ENCODE data around the gene S100A14. TPM values are rescaled to one million over a fixed set of nuclear protein-coding genes. Genes with fewer than 3 reads are reported as not detected.

Gene S100A14
- total RNA-seq, 1 donor, result 0.36 TPM

GRCh38 chr1:153630384-153630783 lies 14.3 kb upstream of the S100A14 start:
- Histone ChIP-seq H3K4me3 (ENCODE audit: insufficient read depth, low read length) (no peak overlapping the region), H3K27ac (ENCODE audit: low read depth, low read length) (no peak overlapping the region), H4K20me1 (ENCODE audit: insufficient read depth, low read length) (peaks cover 8% of the 10 kb centered on the region), H3K4me1 (ENCODE audit: insufficient read depth, low read length) (peaks cover 34% of the 10 kb centered on the region), H3K27me3 (ENCODE audit: insufficient read depth, low read length) (no peaks in the 10 kb centered on the region), H3K4me2 (ENCODE audit: insufficient read depth, low read length) (no peak overlapping the region), H2AFZ (ENCODE audit: low read length) (no peak overlapping the region), H3K9me3 (ENCODE audit: low read depth, low read length) (no peaks in the 10 kb centered on the region), H3K79me2 (ENCODE audit: insufficient read depth, low read length) (peaks cover 27% of the 10 kb centered on the region), H3K36me3 (ENCODE audit: insufficient read depth, low read length) (peaks cover 9% of the 10 kb centered on the region)
- DNase-seq (ENCODE audit: insufficient read length, low spot score, missing footprints), result peak; percentile 58
- TF ChIP-seq, protein P1, sequence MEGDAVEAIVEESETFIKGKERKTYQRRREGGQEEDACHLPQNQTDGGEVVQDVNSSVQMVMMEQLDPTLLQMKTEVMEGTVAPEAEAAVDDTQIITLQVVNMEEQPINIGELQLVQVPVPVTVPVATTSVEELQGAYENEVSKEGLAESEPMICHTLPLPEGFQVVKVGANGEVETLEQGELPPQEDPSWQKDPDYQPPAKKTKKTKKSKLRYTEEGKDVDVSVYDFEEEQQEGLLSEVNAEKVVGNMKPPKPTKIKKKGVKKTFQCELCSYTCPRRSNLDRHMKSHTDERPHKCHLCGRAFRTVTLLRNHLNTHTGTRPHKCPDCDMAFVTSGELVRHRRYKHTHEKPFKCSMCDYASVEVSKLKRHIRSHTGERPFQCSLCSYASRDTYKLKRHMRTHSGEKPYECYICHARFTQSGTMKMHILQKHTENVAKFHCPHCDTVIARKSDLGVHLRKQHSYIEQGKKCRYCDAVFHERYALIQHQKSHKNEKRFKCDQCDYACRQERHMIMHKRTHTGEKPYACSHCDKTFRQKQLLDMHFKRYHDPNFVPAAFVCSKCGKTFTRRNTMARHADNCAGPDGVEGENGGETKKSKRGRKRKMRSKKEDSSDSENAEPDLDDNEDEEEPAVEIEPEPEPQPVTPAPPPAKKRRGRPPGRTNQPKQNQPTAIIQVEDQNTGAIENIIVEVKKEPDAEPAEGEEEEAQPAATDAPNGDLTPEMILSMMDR (IDR thresholded peaks at IDR 0.05; ENCODE audit: extremely low read depth, low read depth, low read length), result no peak

DNA sequence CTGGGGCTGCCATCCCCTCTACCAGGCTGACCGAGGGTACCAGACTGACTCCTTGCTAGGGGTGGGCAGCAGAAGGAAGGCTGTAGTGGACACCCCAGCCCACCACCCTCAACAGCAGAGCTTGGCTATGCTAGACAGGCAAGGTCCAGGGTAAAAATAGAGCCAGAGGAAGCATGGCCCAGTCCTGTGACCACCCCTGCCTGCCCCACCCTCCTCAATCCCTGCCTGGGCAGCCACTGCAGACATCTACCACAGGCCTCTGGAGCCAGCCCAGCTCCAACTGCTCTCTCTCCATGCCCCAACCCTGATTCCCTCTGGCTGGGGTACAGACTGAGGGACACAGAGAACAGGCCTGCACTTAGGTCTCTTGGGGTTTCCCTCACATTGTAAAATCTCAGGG lies 13.8 kb upstream of the S100A14 start:
- H2AFZ ChIP-seq (ENCODE audit: low read length), result peak overlapping the region; percentile 7
- no peak overlapping the region for H3K4me2 ChIP-seq (ENCODE audit: insufficient read depth, low read length)
- TF ChIP-seq, protein P1 (IDR thresholded peaks at IDR 0.05; ENCODE audit: extremely low read depth, low read depth, low read length), result no peak

DNA sequence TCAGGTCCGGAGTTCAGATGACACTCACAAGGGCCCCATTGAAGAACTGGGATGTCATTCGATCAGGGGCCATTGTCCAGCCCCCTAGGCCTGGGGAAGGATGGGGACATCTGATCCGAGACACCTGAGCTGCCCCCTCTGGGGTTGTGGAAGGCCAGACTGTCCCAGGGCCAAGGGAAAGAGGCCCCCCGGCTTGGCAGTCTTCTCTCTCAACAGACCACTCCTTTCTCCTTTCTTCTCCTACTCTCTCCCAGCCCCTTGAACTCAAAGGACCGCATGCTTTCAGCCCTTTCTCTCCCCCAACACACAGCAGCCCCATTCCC lies 13.2 kb upstream of the S100A14 start:
- Histone ChIP-seq H3K4me3 (ENCODE audit: insufficient read depth, low read length) (no peak overlapping the region), H4K20me1 (ENCODE audit: insufficient read depth, low read length) (peaks cover under 1% of the 10 kb centered on the region), H3K36me3 (ENCODE audit: insufficient read depth, low read length) (peaks cover 17% of the 10 kb centered on the region), H3K79me2 (ENCODE audit: insufficient read depth, low read length) (peaks cover 27% of the 10 kb centered on the region), H3K27me3 (ENCODE audit: insufficient read depth, low read length) (no peaks in the 10 kb centered on the region), H3K4me2 (ENCODE audit: insufficient read depth, low read length) (no peak overlapping the region), H3K9me3 (ENCODE audit: low read depth, low read length) (no peaks in the 10 kb centered on the region), H3K27ac (ENCODE audit: low read depth, low read length) (no peak overlapping the region), H2AFZ (ENCODE audit: low read length) (no peak overlapping the region), H3K4me1 (ENCODE audit: insufficient read depth, low read length) (peaks cover 42% of the 10 kb centered on the region)
- DNase-seq (ENCODE audit: insufficient read length, low spot score, missing footprints), result no peak
- TF ChIP-seq, protein P1 (IDR thresholded peaks at IDR 0.05; ENCODE audit: extremely low read depth, low read depth, low read length), result no peak

More for the DNA sequence above, 13.8 kb upstream of the S100A14 start:
- DNase-seq (ENCODE audit: insufficient read length, low spot score, missing footprints), result peak; percentile 80
- peaks cover 4% of the 10 kb centered on the region for H4K20me1 ChIP-seq (ENCODE audit: insufficient read depth, low read length)
- peaks cover 13% of the 10 kb centered on the region for H3K36me3 ChIP-seq (ENCODE audit: insufficient read depth, low read length)
- H3K27ac ChIP-seq (ENCODE audit: low read depth, low read length), result no peak overlapping the region
- H3K4me1 ChIP-seq (ENCODE audit: insufficient read depth, low read length), result peaks cover 38% of the 10 kb centered on the region
- H3K9me3 ChIP-seq (ENCODE audit: low read depth, low read length), result no peaks in the 10 kb centered on the region
- no peaks in the 10 kb centered on the region for H3K27me3 ChIP-seq (ENCODE audit: insufficient read depth, low read length)
- no peak overlapping the region for H3K4me3 ChIP-seq (ENCODE audit: insufficient read depth, low read length)
- peaks cover 27% of the 10 kb centered on the region for H3K79me2 ChIP-seq (ENCODE audit: insufficient read depth, low read length)

GRCh38 chr1:153628638-153629342 lies 12.7 kb upstream of the S100A14 start:
- Histone ChIP-seq H3K36me3 (ENCODE audit: insufficient read depth, low read length) (peaks cover 22% of the 10 kb centered on the region), H3K4me2 (ENCODE audit: insufficient read depth, low read length) (no peak overlapping the region), H2AFZ (ENCODE audit: low read length) (peak overlapping the region; percentile 28), H3K9me3 (ENCODE audit: low read depth, low read length) (no peaks in the 10 kb centered on the region), H4K20me1 (ENCODE audit: insufficient read depth, low read length) (no peaks in the 10 kb centered on the region), H3K4me3 (ENCODE audit: insufficient read depth, low read length) (no peak overlapping the region), H3K79me2 (ENCODE audit: insufficient read depth, low read length) (peaks cover 31% of the 10 kb centered on the region), H3K27ac (ENCODE audit: low read depth, low read length) (no peak overlapping the region), H3K27me3 (ENCODE audit: insufficient read depth, low read length) (no peaks in the 10 kb centered on the region), H3K4me1 (ENCODE audit: insufficient read depth, low read length) (peaks cover 46% of the 10 kb centered on the region)
- TF ChIP-seq, protein P1 (IDR thresholded peaks at IDR 0.05; ENCODE audit: extremely low read depth, low read depth, low read length), result no peak
- DNase-seq (ENCODE audit: insufficient read length, low spot score, missing footprints), result no peak
